HEK293 (cell line): Measurements from ENCODE around the gene ITGA3.

Experiments
- CTCF ChIA-PET: fragments of 350-600 bp; formaldehyde crosslinking; extraction: SDS; loops from one replicate; lab custom pipeline; 2021; ENCODE audit warnings: antibody characterized with exemption; lab: Yijun Ruan, JAX
- POLR2A ChIA-PET: fragments of 300-600 bp; formaldehyde crosslinking; extraction: SDS; loops from one replicate; lab custom pipeline; 2020; ENCODE audit warnings: antibody characterized with exemption, inconsistent platforms; lab: Yijun Ruan, JAX
- H3K27ac ChIP-seq: fragments of 200-500 bp; sonication (Bioruptor generic); 2 replicates; pipeline ENCODE4 v1.5.1; 2014; ENCODE audit warnings: low read depth, low read length, control low read depth, inconsistent platforms; ENCODE audit errors: extremely low read depth
- H3K36me3 ChIP-seq, 2 experiments: fragments of 200-500 bp in 1 of 2; sonication (Bioruptor generic) in 1 of 2; 1 replicate in 1 of 2; 2 replicates in 1 of 2; pipeline ENCODE4 v1.5.1; 2014 to 2017; ENCODE audit warnings: inconsistent platforms in 2 of 2, low read length in 2 of 2; ENCODE audit not compliant: control insufficient read depth in 2 of 2, insufficient read depth in 1 of 2
- H3K4me1 ChIP-seq: fragments of 200-500 bp; sonication (Bioruptor generic); 2 replicates; pipeline ENCODE4 v1.5.1; 2014; ENCODE audit warnings: mild to moderate bottlenecking, low read length, inconsistent platforms; ENCODE audit not compliant: control insufficient read depth, insufficient read depth
- H3K4me3 ChIP-seq: 2 replicates; pipeline ENCODE4 v1.5.1; 2011; ENCODE audit warnings: low read depth, mild to moderate bottlenecking, control low read depth, low read length, moderate library complexity
- H3K9me3 ChIP-seq: fragments of 200-500 bp; sonication (Bioruptor generic); 2 replicates; pipeline ENCODE4 v1.5.1; 2014; ENCODE audit warnings: low read depth, low read length, inconsistent platforms; ENCODE audit not compliant: control insufficient read depth, insufficient read depth
- GLIS1 ChIP-seq: fragments of 450-650 bp; formaldehyde crosslinking; IDR thresholded peaks from 2 replicates; pipeline ENCODE4 v1.5.1; 2016; ENCODE audit warnings: missing biosample characterization, missing genetic modification characterization
- IKZF3 ChIP-seq: fragments of 450-650 bp; IDR thresholded peaks from 2 replicates; pipeline ENCODE4 v1.5.0; 2018; ENCODE audit warnings: missing biosample characterization, mild to moderate bottlenecking, missing genetic modification characterization, moderate library complexity
- KLF10 ChIP-seq: fragments of 450-650 bp; IDR thresholded peaks from 2 replicates; pipeline ENCODE4 v1.5.1; 2018; ENCODE audit warnings: missing biosample characterization, mild to moderate bottlenecking, missing genetic modification characterization
- SP7 ChIP-seq: fragments of 450-650 bp; formaldehyde crosslinking; IDR thresholded peaks from 2 replicates; pipeline ENCODE4 v1.5.1; 2016; ENCODE audit warnings: missing biosample characterization, missing genetic modification characterization
- ZBTB1 ChIP-seq: fragments of 450-650 bp; formaldehyde crosslinking; IDR thresholded peaks from 2 replicates; pipeline ENCODE4 v1.5.1; 2016; ENCODE audit warnings: missing biosample characterization, missing genetic modification characterization
- ZBTB17 ChIP-seq: fragments of 450-650 bp; formaldehyde crosslinking; IDR thresholded peaks from 2 replicates; pipeline ENCODE4 v1.5.1; 2016; ENCODE audit warnings: missing biosample characterization, missing genetic modification characterization
- ZBTB7A ChIP-seq: fragments of 450-650 bp; formaldehyde crosslinking; IDR thresholded peaks from 2 replicates; pipeline ENCODE4 v1.5.1; 2016; ENCODE audit warnings: low read depth, missing biosample characterization, missing genetic modification characterization
- ZBTB8A ChIP-seq: fragments of 450-650 bp; formaldehyde crosslinking; IDR thresholded peaks from 2 replicates; pipeline ENCODE4 v1.5.1; 2016; ENCODE audit warnings: missing biosample characterization, missing genetic modification characterization
- ZFP69B ChIP-seq: fragments of 450-650 bp; formaldehyde crosslinking; IDR thresholded peaks from 2 replicates; pipeline ENCODE4 v1.5.1; 2016; ENCODE audit warnings: missing biosample characterization, missing genetic modification characterization
- ZNF10 ChIP-seq: fragments of 450-650 bp; formaldehyde crosslinking; IDR thresholded peaks from 2 replicates; pipeline ENCODE4 v1.5.1; 2017; ENCODE audit warnings: missing biosample characterization, missing genetic modification characterization
- ZNF24 ChIP-seq: fragments of 450-650 bp; formaldehyde crosslinking; IDR thresholded peaks from 2 replicates; pipeline ENCODE4 v1.5.1; 2016; ENCODE audit warnings: missing biosample characterization, missing genetic modification characterization
- ZNF292 ChIP-seq: fragments of 450-650 bp; formaldehyde crosslinking; IDR thresholded peaks from 2 replicates; pipeline ENCODE4 v1.5.1; 2016; ENCODE audit warnings: low read depth, missing biosample characterization, missing genetic modification characterization, borderline replicate concordance
- ZNF335 ChIP-seq: fragments of 450-650 bp; formaldehyde crosslinking; conservative IDR thresholded peaks from 2 replicates; pipeline ENCODE4 v1.5.1; 2016; ENCODE audit warnings: missing biosample characterization, missing genetic modification characterization
- ZNF366 ChIP-seq: fragments of 450-650 bp; formaldehyde crosslinking; conservative IDR thresholded peaks from 2 replicates; pipeline ENCODE4 v1.5.1; 2016; ENCODE audit warnings: missing biosample characterization, missing genetic modification characterization
- ZNF600 ChIP-seq: fragments of 450-650 bp; formaldehyde crosslinking; IDR thresholded peaks from 2 replicates; pipeline ENCODE4 v1.5.1; 2016; ENCODE audit warnings: missing biosample characterization, missing genetic modification characterization
- ZNF610 ChIP-seq: fragments of 450-650 bp; formaldehyde crosslinking; IDR thresholded peaks from 2 replicates; pipeline ENCODE4 v1.5.1; 2016; ENCODE audit warnings: missing biosample characterization, missing genetic modification characterization, borderline replicate concordance
- ZNF629 ChIP-seq: fragments of 450-650 bp; formaldehyde crosslinking; IDR thresholded peaks from 2 replicates; pipeline ENCODE4 v1.5.1; 2017; ENCODE audit warnings: missing biosample characterization, missing genetic modification characterization
- TF ChIP-seq, protein P1 (sequence below): fragments of 450-650 bp; formaldehyde crosslinking; conservative IDR thresholded peaks from 2 replicates; pipeline ENCODE4 v1.5.1; 2016; ENCODE audit warnings: low read depth, missing biosample characterization, missing genetic modification characterization
- TF ChIP-seq, protein P2 (sequence below): fragments of 450-650 bp; formaldehyde crosslinking; IDR thresholded peaks from 2 replicates; pipeline ENCODE4 v1.5.1; 2017; ENCODE audit warnings: missing biosample characterization, missing genetic modification characterization
- TF ChIP-seq, protein P3 (sequence below): fragments of 450-650 bp; formaldehyde crosslinking; IDR thresholded peaks from 2 replicates; pipeline ENCODE4 v1.5.1; 2016; ENCODE audit warnings: missing biosample characterization, missing genetic modification characterization
- TF ChIP-seq, protein P4 (sequence below): fragments of 450-650 bp; formaldehyde crosslinking; IDR thresholded peaks from 2 replicates; pipeline ENCODE4 v1.5.1; 2016; ENCODE audit warnings: missing biosample characterization, missing genetic modification characterization
- TF ChIP-seq, protein P5 (sequence below): fragments of 450-650 bp; formaldehyde crosslinking; optimal IDR thresholded peaks from 2 replicates; pipeline ENCODE3; 2016; ENCODE audit warnings: missing biosample characterization, mild to moderate bottlenecking, missing genetic modification characterization

Gene ITGA3

DNA sequence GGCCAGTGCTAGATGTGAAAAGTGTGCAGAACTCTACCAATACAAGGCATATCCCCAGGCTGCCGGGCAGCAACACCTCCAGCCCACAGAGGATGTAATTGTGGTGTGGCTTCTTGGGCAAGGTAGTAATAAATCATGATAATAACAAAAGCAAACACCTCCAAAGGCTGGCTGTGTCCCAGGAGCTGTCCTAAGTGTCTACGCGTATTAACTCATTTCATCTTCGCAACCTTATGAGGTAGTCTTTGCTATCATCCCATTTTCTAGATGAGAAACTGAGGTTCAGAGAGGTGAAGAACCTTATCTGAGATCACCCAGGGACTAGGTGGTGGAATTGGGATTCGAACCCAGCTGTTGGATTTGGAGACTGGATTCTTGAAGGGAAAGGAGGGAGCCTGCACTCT, 44.6 kb downstream of the ITGA3 start (continued):
- TF ChIP-seq, protein P1, sequence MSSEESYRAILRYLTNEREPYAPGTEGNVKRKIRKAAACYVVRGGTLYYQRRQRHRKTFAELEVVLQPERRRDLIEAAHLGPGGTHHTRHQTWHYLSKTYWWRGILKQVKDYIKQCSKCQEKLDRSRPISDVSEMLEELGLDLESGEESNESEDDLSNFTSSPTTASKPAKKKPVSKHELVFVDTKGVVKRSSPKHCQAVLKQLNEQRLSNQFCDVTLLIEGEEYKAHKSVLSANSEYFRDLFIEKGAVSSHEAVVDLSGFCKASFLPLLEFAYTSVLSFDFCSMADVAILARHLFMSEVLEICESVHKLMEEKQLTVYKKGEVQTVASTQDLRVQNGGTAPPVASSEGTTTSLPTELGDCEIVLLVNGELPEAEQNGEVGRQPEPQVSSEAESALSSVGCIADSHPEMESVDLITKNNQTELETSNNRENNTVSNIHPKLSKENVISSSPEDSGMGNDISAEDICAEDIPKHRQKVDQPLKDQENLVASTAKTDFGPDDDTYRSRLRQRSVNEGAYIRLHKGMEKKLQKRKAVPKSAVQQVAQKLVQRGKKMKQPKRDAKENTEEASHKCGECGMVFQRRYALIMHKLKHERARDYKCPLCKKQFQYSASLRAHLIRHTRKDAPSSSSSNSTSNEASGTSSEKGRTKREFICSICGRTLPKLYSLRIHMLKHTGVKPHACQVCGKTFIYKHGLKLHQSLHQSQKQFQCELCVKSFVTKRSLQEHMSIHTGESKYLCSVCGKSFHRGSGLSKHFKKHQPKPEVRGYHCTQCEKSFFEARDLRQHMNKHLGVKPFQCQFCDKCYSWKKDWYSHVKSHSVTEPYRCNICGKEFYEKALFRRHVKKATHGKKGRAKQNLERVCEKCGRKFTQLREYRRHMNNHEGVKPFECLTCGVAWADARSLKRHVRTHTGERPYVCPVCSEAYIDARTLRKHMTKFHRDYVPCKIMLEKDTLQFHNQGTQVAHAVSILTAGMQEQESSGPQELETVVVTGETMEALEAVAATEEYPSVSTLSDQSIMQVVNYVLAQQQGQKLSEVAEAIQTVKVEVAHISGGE = no peak
- TF ChIP-seq, protein P2, sequence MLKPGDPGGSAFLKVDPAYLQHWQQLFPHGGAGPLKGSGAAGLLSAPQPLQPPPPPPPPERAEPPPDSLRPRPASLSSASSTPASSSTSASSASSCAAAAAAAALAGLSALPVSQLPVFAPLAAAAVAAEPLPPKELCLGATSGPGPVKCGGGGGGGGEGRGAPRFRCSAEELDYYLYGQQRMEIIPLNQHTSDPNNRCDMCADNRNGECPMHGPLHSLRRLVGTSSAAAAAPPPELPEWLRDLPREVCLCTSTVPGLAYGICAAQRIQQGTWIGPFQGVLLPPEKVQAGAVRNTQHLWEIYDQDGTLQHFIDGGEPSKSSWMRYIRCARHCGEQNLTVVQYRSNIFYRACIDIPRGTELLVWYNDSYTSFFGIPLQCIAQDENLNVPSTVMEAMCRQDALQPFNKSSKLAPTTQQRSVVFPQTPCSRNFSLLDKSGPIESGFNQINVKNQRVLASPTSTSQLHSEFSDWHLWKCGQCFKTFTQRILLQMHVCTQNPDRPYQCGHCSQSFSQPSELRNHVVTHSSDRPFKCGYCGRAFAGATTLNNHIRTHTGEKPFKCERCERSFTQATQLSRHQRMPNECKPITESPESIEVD = no peak
- TF ChIP-seq ZNF292 (tag by site-specific recombination) (0 out of 2 replicates have a peak, but pooled peaks have one; percentile 15), ZBTB8A (tag by site-specific recombination) (no peak), ZNF366 (peak; percentile 46; the same call in 1 of the 2 replicates), ZNF24 (tag by site-specific recombination) (peak; percentile 49; the same call in 1 of the 2 replicates), ZBTB17 (tag by site-specific recombination) (no peak; the same call in 1 of the 2 replicates)
- TF ChIP-seq, protein P3, sequence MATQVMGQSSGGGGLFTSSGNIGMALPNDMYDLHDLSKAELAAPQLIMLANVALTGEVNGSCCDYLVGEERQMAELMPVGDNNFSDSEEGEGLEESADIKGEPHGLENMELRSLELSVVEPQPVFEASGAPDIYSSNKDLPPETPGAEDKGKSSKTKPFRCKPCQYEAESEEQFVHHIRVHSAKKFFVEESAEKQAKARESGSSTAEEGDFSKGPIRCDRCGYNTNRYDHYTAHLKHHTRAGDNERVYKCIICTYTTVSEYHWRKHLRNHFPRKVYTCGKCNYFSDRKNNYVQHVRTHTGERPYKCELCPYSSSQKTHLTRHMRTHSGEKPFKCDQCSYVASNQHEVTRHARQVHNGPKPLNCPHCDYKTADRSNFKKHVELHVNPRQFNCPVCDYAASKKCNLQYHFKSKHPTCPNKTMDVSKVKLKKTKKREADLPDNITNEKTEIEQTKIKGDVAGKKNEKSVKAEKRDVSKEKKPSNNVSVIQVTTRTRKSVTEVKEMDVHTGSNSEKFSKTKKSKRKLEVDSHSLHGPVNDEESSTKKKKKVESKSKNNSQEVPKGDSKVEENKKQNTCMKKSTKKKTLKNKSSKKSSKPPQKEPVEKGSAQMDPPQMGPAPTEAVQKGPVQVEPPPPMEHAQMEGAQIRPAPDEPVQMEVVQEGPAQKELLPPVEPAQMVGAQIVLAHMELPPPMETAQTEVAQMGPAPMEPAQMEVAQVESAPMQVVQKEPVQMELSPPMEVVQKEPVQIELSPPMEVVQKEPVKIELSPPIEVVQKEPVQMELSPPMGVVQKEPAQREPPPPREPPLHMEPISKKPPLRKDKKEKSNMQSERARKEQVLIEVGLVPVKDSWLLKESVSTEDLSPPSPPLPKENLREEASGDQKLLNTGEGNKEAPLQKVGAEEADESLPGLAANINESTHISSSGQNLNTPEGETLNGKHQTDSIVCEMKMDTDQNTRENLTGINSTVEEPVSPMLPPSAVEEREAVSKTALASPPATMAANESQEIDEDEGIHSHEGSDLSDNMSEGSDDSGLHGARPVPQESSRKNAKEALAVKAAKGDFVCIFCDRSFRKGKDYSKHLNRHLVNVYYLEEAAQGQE = peak; percentile 79

DNA sequence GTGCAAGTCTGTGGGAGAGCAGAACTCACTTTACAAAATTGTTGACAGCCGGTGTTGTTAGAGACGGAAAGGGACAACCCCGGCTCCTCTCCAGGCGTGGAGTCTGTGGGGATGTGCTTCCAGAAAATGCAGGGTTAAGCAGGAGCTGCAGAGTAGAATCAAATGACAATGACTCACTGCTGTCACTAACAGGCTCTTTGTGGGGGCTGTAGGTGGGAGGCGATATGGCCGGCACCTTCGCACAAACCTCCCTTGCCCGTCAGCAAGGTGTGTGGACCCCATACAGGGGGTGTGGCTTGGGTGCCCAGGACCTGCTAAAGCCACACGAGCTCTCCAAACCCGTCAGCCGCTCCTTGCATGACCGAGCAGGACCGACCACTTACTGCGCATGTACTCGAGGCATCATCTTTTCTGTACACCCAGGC, 45.0 kb downstream of the ITGA3 start:
- ChIA-PET POLR2A (interaction anchor here (0.8 kb wide), 1 partner anchor 50 kb away, joined by 3 read pairs; no protein-coding TSS in a partner anchor), CTCF (interaction anchor here (0.5 to 3.2 kb wide), 6 partner anchors 9 to 208 kb away, joined by 3 to 16 read pairs (median 3); no protein-coding TSS in a partner anchor)
- peaks cover 7% of the 10 kb centered on the region for H3K4me1 ChIP-seq
- peak; percentile 31; the same call in 1 of the 2 replicates for TF ChIP-seq IKZF3 (tag by site-specific recombination)
- no peak for TF ChIP-seq ZNF610 (tag by site-specific recombination)
- no peak for TF ChIP-seq ZBTB1 (tag by site-specific recombination)
- TF ChIP-seq, protein P4, sequence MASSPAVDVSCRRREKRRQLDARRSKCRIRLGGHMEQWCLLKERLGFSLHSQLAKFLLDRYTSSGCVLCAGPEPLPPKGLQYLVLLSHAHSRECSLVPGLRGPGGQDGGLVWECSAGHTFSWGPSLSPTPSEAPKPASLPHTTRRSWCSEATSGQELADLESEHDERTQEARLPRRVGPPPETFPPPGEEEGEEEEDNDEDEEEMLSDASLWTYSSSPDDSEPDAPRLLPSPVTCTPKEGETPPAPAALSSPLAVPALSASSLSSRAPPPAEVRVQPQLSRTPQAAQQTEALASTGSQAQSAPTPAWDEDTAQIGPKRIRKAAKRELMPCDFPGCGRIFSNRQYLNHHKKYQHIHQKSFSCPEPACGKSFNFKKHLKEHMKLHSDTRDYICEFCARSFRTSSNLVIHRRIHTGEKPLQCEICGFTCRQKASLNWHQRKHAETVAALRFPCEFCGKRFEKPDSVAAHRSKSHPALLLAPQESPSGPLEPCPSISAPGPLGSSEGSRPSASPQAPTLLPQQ (tag by site-specific recombination) = peak; percentile 64
- TF ChIP-seq SP7 = 0 out of 2 replicates have a peak, but pooled peaks have one; percentile 8
- no peak for TF ChIP-seq ZBTB7A
- TF ChIP-seq, protein P5, sequence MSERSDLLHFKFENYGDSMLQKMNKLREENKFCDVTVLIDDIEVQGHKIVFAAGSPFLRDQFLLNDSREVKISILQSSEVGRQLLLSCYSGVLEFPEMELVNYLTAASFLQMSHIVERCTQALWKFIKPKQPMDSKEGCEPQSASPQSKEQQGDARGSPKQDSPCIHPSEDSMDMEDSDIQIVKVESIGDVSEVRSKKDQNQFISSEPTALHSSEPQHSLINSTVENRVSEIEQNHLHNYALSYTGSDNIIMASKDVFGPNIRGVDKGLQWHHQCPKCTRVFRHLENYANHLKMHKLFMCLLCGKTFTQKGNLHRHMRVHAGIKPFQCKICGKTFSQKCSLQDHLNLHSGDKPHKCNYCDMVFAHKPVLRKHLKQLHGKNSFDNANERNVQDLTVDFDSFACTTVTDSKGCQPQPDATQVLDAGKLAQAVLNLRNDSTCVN (tag by site-specific recombination) = peak; percentile 4
- peak; percentile 39 for TF ChIP-seq ZNF10
- TF ChIP-seq KLF10 (tag by site-specific recombination) = no peak
- 0 out of 2 replicates have a peak, but pooled peaks have one; percentile 33 for TF ChIP-seq ZNF366
- TF ChIP-seq ZBTB17 (tag by site-specific recombination) = peak; percentile 18; the same call in 1 of the 2 replicates
- TF ChIP-seq ZNF335 = 0 out of 2 replicates have a peak, but pooled peaks have one; percentile 11
- TF ChIP-seq GLIS1 (tag by site-specific recombination) = no peak
- TF ChIP-seq ZNF600 (tag by site-specific recombination) = peak; percentile 68
- peak; percentile 79 for TF ChIP-seq ZFP69B (tag by site-specific recombination)
- 0 out of 2 replicates have a peak, but pooled peaks have one; percentile 26 for TF ChIP-seq ZNF629
- no peaks in the 10 kb centered on the region for H3K9me3 ChIP-seq
- H3K4me3 ChIP-seq = no peak overlapping the region
- H3K36me3 ChIP-seq = peaks cover 0 to 65% of the 10 kb centered on the region in 2 experiments; a peak in 1 of 3 replicates
- H3K27ac ChIP-seq = no peak overlapping the region
